RPMI7951 (cell line): ENCODE data around the gene MAL. TPM values are rescaled to one million over a fixed set of nuclear protein-coding genes. Genes with fewer than 3 reads are reported as not detected.

Experiments used
- DNase-seq: peaks from one replicate; pipeline ENCODE4 v3.0.0-alpha.2; 2012; ENCODE audit warnings: low read depth
- total RNA-seq: library from RNA; depleted of rRNA; stranded (reverse); fragments of >200 nt; shearing (Covaris generic); gene quantifications from 2 replicates; pipeline ENCODE4 v1.2.3, GENCODE V29; 2014

MAL gene
- total RNA-seq, 1 experiment from 2014 or later, result not detected

DNA sequence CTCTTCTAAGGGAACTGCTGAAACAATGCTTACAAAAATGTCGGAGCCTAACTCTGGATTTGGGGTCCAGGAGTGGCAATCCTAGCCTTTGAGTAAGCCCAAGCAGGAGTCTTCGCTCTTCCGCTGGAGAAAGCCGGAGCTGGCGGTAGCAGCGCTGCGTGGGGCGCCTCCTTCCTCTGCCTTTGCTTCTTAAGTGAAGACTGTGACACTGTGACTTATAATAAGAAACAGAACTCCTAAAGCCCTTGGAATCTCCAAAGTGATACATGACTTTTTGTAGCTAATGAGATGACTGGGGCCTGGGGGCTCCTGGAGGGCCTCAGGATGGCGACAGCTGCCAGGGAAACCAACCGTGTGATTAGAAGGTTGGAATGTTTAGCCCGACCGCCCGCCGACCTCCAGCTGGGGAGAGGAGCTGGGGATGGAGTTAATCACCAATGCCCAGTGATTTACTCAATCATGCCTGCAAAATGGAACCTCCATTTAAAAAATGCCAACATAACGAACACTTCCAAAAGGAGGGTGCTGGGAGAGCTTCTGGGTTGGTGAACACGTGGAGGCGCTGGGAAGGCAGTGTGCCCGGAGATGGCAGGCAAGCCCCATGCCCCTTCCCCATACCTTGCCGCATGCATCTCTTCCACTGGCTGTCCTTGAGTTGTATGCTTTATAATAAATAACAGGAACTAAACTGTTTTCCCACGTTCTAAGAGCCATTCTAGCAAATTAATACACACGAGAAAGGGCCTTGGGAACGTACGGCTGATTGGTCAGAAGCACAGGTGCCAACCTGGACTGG is 29.0 kb upstream of the MAL start:
- DNase-seq, result no peak

DNA sequence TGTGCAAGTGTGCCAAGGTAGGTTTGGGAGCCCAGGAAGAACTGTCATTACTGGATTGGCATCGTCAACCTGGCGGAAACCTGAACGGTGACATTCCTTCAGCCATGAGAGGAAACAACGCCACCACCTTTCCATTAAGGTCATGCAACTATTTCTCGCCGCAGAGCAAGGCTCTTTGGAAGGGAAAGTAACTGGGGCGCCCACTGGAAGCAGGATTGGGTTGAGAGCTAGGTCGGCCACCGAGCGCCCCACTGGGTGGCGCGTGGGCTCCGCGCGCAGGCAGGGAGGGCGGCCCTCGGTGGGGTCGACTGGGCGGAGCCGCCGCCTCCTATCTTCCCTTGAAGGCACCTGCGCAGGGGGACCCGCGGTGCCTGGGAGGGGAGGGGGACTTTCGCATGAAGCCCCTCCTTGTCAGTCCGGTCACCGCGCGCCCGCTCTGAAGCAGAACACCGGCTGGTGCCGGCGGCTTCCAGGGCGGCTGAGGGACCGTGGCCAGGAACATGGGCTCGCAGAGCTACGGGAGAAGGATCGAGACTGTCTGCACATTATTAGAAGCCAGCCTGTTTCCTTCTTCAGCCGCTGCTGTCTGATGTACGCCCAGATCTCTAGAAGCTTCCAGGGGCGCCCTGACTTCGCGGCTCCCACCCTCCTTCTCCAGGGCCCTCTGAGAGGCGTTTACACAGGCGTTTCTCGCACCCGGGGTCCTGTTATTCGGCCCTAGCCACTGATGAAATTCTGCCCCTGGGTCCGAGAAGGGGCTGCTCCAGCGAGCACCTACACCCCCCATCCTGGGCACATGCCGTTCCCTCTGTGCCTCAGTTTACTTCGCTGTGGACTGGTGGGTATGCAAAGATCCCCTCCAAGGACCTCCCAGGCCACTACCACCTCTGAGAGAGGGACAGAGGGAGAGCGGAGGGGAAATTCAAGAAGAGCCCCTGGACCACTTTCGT is 27.3 kb upstream of the MAL start:
- no peak for DNase-seq

DNA sequence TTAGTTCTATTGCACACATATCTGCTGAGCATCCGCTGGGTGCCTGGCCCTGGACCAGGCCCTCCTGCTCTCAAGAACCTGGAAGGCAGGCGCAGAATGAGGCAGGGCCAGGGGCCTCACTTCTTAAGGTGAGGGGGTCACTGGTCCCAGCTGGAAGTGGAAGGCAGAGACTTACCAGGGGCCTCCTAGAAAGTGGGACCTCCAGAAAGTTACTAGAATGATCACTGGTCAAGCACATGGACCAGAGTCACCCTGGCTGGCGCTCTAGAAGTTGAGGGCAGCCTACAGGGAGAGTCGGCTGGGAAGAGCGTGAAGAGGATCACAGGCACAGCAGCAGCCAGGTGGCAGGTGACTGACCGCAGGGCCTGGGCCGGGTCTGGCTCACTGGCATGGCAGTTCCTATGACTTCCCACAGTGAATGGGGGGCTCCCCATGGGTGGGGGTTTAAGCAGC is 26.1 kb upstream of the MAL start:
- DNase-seq, result no peak

DNA sequence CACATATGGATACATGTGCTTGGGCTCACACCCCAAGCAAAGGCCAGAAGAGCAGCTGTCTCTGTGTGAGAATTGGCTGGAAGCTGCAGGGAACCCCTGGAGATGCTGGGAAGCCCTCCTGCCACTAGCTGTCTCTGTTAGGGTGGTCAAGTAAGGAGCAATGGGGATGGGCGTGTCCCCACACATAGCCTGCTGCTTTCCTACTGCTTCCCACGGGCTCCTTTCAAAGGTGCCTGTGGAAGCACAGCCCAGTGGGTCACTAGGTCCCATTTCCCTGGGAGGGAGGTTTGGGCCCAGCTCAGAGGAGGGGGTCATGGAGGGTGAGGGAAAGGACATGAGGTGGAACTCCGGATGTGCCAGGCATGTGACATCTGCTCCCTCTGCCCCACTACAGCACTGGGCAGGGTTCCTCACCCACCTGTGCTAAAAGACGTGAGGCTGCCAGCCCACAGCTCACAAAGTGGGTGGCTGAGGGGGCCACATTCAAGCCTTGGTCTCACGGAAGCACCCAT is 24.4 kb upstream of the MAL start:
- DNase-seq, result no peak

DNA sequence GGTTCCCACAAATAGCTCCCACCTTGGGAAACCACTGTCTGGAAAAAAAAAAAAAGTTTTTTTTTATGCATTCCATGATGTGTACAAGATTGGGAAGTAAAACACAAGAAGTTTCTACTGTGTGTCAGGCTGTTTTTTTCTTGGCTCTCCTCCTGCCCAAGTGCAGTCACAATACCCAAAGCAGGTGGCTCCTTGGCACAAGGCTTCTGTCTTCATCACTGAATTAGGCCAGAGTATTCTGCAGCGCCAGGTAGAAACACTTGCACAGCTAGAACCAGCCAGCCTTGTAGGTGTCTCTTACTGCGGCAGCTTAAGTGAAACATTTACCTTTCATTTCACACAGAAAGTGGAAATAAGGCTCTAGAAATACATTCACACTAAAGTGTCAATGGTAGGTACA is 23.8 kb upstream of the MAL start:
- DNase-seq, result no peak

DNA sequence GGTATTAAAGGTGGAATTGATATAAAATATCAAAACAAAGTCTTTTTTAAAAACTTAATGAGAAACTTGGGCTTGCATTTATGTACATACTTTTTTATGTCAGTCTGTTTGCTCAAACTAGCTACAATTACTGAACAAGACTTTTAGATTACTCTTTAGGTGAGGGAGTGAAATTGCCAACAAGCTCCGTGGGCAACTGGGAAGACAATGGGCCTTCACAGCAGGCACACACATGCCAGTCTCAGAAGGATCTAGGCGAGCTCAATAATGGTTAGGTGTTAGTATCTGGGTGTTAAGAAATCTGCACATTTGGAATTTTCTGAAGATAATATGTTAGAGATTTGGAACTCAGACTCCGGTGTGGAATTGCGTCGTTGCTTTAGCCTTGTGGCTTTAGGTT is 23.0 kb upstream of the MAL start:
- no peak for DNase-seq

DNA sequence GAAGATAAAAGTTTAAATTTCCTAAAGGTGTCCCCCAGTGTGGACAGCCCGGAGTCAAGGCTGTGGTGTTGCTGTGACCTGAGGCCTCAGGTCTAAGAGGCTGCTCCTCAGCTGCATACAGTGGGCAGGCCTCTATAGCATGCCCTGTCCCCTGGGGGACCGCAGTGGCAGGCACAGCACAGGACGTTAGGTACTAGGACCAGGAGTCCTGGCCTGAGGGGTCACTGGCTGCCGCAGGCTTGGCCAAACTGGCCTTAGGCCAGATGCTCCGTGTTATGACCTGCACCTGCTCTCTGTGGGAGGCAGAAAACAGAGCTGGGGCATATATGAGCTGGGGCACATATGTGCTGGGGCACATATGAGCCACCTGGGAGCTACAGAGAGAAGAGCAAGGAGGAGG is 21.2 kb upstream of the MAL start:
- no peak for DNase-seq

DNA sequence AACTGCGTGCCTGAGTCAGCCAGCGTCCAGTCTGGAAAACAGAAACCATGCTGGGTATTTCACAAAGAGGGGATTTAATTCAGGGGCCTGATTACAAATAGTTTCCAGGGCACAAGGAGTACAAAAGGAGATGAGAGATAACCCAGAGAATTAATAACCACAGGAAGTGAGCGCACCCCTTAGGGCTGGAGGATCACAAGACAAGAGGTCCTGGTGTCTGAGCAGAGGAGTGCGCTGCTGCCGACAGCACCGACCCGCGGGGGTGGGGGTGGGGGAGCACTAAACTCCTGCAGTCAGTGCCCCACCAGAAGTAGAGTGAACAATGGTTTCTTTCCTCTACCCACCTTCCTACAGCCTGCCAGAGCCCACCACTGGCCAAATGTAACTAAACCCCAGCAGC is 20.8 kb upstream of the MAL start:
- DNase-seq, result peak; percentile 15

DNA sequence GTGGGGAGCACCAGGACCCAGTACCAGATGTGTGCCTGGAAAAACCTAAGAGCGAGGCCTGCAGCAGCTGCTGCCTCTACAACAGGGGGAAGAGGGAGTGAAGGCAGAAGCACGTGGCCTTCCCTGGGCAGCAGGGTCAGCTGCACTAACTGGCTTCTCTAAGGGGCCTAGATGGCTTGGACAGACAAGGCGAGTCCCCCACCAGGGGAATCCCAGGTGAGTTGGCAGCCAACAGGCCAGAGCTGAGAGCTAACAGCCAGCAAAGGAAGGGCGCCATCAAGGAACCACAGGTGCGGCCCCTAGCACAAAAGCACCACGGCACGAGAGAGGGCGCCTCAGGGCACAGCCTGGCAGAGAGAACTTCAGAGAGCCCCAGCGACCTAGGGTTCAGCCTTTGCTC is 19.8 kb upstream of the MAL start:
- DNase-seq, result no peak

DNA sequence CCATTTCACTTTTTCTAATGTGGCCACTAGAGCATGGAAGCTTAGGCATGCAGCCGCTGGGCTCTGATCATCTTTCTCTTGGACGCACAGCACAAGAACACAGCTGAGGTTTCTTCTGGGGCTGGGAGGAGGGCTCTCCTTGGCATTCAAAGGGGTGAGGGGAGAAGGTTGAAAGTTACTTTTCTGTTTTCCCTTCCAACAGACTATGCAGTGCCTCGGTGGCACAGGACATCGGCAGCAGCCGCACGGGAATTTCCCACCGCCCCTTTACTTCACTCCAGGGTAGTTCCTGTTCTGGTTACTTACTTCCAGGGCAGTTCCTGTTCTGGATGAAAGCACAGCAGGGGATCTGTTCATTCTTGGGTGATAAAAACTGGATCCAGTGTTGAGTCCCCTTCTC is 18.9 kb upstream of the MAL start:
- DNase-seq, result no peak

DNA sequence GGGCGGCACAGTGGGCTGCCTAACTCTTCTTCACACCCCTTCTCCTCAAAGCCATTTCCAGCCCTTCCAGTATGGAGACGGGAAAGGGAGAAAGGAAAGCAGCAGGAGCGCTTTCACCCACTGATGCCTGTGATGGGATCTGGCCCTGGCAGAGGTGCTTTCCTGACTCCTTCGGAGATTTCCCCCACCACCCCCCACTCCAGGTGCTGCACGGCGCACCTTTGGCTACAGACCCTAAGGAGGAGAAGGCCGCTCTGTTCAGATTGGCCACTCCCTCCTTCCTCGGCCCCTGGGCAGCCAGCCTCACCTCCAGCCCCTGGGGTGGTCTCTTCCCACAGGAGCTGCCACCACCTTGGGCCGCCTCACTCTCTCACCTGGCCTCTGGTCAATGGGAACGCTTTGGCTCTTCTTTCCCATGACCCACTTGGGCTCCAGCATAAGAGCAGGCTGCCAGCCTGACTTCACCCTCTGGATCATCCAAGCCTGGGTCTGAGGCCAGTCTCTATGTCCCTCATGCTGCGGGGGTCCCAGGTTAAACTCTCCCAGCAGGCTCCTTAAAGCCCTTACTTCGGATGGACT is 18.4 kb upstream of the MAL start:
- DNase-seq, result no peak

DNA sequence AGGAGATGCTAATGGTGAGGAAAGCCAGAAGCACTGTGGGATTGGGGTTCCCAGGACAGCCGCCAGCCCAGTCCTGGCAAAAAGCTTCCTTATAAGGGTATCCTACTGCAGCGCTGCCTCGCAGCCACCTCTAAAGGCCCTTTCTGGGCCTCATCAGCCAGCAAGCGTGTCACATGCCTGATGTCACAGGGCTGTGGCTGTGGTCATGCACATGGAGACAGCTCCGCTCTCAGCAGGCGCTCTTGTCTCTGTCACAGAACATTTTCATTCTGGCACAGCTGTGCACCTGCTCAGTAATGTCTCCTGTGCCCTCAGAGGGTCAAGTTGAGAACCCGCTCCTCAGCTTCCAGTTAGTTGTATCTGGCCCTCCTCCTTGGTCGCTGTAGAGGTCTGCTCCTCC is 17.7 kb upstream of the MAL start:
- DNase-seq, result no peak

DNA sequence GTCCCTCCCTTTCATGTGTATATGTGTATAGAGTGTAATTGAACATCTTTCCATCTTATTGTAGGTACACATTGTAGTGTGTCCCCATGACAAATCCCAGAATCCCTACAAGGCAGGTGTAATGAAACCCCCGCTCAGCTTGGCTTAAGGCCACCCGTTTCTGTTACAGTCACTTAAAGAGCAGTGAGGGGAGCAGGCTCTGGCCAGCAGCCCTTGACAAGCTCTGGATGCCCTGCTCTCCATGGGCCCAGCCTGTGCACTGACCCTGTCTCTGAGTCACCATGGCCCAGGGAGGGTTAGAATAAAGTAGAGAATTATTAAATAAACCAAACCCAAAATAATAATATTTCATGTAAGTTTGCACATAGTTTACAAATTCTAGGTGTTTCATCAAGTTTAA is 17.2 kb upstream of the MAL start:
- DNase-seq, result no peak

DNA sequence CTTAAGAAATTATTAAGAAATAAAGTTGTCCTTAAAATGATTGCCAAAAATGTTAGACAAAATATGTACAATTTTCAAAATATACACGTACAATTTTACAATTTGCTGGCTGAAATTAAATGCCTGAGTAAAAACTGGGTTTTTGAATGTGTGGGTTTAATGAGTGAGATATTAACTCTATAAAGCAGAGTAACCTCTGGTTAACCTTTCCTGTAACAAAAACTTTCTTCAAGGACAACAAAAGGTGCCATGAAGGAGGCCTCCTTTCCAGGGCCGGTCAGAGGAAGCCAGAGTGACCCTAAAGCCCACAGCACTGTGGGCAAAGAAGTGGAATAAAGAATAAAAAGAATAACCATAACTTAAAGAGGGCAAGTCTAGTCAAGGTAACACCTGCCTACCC is 16.5 kb upstream of the MAL start:
- no peak for DNase-seq

DNA sequence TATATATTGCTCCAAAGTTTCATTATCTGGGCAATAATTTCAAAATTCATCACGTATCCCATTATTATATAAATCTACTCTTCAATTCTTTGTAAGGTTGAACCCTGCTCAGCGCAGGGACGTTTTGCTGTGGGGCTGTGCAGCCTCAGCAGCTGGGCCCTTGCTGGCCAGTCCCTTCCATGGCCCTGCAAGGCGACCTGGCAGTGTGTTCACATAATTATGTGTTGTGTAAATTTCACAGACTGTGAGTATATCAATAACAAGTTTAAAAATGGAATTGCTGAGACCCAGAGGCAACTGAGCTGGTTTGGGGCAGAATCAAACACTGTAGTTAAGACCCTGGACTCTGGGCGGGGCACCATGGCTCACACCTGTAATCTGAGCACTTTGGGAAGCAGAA is 16.1 kb upstream of the MAL start:
- DNase-seq, result no peak

DNA sequence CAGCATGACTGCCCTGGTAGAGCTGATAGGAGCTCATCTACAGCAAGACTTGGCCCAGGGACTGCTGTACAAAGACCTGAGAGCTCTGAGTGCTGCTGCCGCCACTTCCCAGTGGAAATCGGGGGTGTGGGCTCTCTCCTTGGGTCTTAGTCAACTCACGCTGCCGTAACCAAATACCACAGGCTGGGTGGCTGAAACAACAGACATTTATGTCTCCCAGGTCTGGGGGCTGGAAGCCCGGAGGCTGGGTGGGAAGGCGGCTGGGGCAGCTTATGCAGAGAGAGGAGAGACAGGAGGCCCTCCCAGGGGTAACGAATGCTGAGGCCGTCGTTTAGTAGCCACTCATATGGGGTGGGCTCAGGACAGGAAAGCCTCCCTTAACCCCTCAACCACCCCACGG is 15.4 kb upstream of the MAL start:
- DNase-seq, result no peak

DNA sequence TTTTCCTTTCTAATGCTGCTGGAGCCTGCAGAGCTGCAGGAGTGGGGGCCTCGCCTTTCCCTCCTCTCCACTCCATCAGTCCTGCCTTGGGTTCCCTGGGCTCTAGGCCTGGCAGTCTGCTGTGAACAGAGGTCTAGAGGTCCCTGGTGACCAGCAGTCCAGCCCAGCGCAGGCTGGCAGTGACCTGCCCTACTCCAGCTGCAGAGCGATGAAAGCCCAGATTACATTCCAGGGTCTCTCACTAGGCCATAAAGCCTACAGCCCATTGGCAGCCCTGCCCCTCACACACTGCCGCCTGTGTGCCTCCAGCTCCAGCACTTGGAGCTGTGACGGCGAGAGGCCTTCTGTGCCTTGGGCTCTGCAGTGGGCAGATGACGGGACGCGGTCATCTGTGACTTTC is 14.8 kb upstream of the MAL start:
- no peak for DNase-seq

DNA sequence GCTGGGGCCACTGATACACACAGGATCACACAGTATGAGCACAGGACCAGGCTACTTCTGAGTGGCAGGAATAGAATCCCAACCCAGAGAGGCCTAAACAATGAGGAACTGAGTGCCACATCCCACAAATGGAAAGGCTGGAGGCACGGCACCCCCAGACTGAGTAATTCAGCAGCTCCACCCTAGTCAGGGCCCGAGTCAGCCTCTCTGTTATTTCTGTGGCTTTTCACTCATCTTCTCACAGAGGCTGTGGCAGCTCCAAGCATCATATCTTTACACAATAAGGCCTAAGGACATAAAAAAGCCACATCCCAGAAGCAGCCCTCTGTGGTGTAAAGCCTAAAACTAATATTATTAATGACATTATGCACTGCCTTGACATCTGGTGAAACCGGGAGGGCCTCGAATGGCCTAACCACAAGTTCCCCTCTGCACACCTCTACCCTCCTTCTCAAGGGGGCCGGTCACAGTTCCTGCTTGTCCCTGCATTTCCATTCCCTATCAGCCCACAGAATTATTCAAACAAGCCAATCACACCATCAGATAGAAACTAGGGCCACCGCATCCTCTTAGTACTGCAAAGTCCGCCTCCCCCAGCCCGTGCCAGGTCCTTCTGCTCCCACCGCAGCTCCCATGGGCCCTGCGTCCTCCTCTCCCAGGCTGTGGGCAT is 12.5 kb upstream of the MAL start:
- DNase-seq, result peak; percentile 31

DNA sequence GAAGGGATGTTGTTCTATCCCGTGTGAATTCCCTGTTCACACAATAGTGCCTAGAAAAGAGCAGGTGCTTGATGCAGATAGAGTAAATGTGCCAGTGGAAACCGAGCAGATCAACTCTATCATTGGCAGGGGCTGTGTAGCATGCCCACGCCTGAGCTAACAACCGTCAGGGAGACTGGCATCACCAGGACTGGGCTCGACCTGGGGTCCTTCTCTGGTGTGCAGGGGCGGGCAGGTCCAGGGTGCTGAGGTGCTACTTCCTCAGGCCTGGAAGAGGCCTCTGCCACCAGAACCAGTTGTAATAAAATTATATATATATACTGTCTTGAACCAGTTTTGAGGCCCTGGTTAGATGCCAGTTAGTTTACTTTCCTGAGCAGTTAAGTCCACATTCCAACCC is 11.8 kb upstream of the MAL start:
- no peak for DNase-seq

DNA sequence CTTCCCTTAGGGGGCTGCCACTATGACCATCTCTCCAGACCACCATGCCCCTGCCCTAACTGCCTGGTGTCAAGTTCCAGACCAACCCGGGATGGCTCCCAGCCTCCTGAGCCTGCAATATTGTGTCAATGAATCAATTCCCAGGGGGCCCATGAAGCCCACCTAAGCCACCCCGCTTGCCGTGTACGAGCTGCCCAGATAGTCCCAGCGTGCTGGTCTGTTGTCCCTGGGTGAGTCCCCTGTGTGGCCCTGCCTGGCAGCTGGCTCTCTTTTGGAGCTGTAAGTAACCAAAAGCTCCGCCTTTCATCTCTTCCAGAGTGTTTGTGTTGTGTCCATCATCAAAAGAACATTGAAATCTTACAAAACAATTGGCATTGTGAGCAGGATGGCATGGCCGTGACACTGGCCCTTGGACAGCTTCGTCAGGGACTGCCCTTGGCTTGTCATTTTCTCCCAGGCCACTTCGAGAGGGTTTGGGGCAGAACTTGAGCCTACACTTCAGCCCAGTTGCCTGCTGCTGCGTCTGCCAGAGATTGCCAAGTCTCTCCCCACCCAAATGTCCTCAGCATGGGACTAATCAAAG is 11.3 kb upstream of the MAL start:
- no peak for DNase-seq

DNA sequence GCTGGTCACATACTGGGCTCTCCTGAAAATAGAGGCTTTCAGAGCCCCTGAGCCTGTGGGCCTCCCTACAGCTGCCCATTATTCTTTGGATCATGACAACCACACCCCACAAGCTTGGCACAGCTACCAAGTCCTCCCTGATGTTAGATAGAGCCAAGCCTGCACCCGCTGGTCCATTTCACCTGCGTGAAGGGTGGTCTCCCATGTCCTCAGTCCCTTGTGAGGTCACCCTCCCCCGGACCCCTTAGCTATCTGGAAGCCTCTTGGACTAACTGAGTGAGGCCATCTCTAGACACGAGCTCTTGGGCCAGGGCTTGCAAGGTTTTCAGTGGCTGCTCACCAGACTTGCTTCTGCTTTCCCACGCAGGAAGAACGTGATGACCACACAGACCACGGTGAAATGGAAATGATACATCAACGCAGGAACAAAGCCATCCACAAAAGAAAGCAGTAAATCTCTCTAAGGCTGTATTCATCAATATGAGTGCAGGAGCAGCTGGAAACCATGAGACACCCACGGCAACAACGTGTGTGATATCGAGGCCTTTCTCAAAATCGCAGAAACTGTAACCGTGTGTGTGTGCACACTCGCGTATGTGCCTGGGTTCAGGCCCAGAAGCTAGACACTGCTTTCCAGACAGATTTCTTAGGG is 10.1 kb upstream of the MAL start:
- no peak for DNase-seq
